ENCODE data around the gene FBLN1.
"Not testable (repeated sequence)": the region's sequence is repeated elsewhere in the genome, so short reads cannot be mapped to it uniquely, and the experiment has no call there.

Gene FBLN1

GRCh38 chr22:45554040-45554406, 51.3 kb downstream of the FBLN1 start:
- H3K4me3 ChIP-seq (ENCODE audit: low read depth, low read length), result no peak overlapping the region
- no peak for DNase-seq (ENCODE audit: low read depth)
- TF ChIP-seq MAX (IDR thresholded peaks at IDR 0.05; ENCODE audit: low read depth, low read length) (no peak), POLR2A (IDR thresholded peaks at IDR 0.05; ENCODE audit: extremely low read depth, insufficient read length) (no peak), MYC (IDR thresholded peaks at IDR 0.05; ENCODE audit: low read depth, low read length) (no peak), CTCF (IDR thresholded peaks at IDR 0.05; ENCODE audit: low read depth, low read length) (no peak)

- no peak overlapping the region for H3K4me3 ChIP-seq (ENCODE audit: low read depth, low read length)
- TF ChIP-seq CTCF (IDR thresholded peaks at IDR 0.05; ENCODE audit: low read depth, low read length), result no peak
- TF ChIP-seq POLR2A (IDR thresholded peaks at IDR 0.05; ENCODE audit: extremely low read depth, insufficient read length), result no peak
- TF ChIP-seq MYC (IDR thresholded peaks at IDR 0.05; ENCODE audit: low read depth, low read length), result no peak
- TF ChIP-seq MAX (IDR thresholded peaks at IDR 0.05; ENCODE audit: low read depth, low read length), result no peak
- no peak for DNase-seq (ENCODE audit: low read depth)
Measured at GRCh38 chr22:45554861-45555260, 52.2 kb downstream of the FBLN1 start.

- DNase-seq (ENCODE audit: low read depth); H3K4me3 ChIP-seq (ENCODE audit: low read depth, low read length): not testable (repeated sequence)
Measured at GRCh38 chr22:45557926-45558325, 55.2 kb downstream of the FBLN1 start.

- not testable (repeated sequence) for DNase-seq (ENCODE audit: low read depth); H3K4me3 ChIP-seq (ENCODE audit: low read depth, low read length)
Measured at GRCh38 chr22:45560092-45560491, 57.4 kb downstream of the FBLN1 start.

- not testable (repeated sequence) for DNase-seq (ENCODE audit: low read depth); H3K4me3 ChIP-seq (ENCODE audit: low read depth, low read length)
Measured at GRCh38 chr22:45560761-45561160, 58.1 kb downstream of the FBLN1 start.

- no peak overlapping the region for H3K4me3 ChIP-seq (ENCODE audit: low read depth, low read length)
- DNase-seq (ENCODE audit: low read depth), result no peak
- TF ChIP-seq CTCF (IDR thresholded peaks at IDR 0.05; ENCODE audit: low read depth, low read length) (no peak), POLR2A (IDR thresholded peaks at IDR 0.05; ENCODE audit: extremely low read depth, insufficient read length) (no peak), MYC (IDR thresholded peaks at IDR 0.05; ENCODE audit: low read depth, low read length) (no peak), MAX (IDR thresholded peaks at IDR 0.05; ENCODE audit: low read depth, low read length) (no peak)
Measured at GRCh38 chr22:45562102-45562501, 59.4 kb downstream of the FBLN1 start.

GRCh38 chr22:45562537-45563361, 60.1 kb downstream of the FBLN1 start:
- H3K4me3 ChIP-seq (ENCODE audit: low read depth, low read length), result no peak overlapping the region
- no peak for DNase-seq (ENCODE audit: low read depth)
- TF ChIP-seq MAX (IDR thresholded peaks at IDR 0.05; ENCODE audit: low read depth, low read length), result no peak

GRCh38 chr22:45563362-45564040, 60.8 kb downstream of the FBLN1 start:
- TF ChIP-seq MAX (IDR thresholded peaks at IDR 0.05; ENCODE audit: low read depth, low read length), result no peak
- no peak for TF ChIP-seq CTCF (IDR thresholded peaks at IDR 0.05; ENCODE audit: low read depth, low read length)
- TF ChIP-seq POLR2A (IDR thresholded peaks at IDR 0.05; ENCODE audit: extremely low read depth, insufficient read length), result no peak
- no peak for TF ChIP-seq MYC (IDR thresholded peaks at IDR 0.05; ENCODE audit: low read depth, low read length)
- no peak overlapping the region for H3K4me3 ChIP-seq (ENCODE audit: low read depth, low read length)
- DNase-seq (ENCODE audit: low read depth), result no peak
